Measurements from ENCODE around the gene ALG12. TPM values are rescaled to one million over a fixed set of nuclear protein-coding genes. Genes with fewer than 3 reads are reported as not detected.
A peak's percentile ranks its signal among the peaks of the same experiment; 100 is the strongest.

Gene ALG12
- total RNA-seq, 1 experiment from 2014 or later: 18.6 TPM

GRCh38 chr22:49937758-49938564 lies 19.7 kb upstream of the ALG12 start:
- POLR2A ChIA-PET (ENCODE audit: low non-redundant PET): no interaction called here
- no peaks in the 10 kb centered on the region for H3K27me3 ChIP-seq (replicated peaks; ENCODE audit: insufficient read depth, low read depth, low read length, poor library complexity)
- no peak overlapping the region for H3K4me3 ChIP-seq (ENCODE audit: low read depth, low read length, poor library complexity, severe bottlenecking)
- no peaks in the 10 kb centered on the region for H3K36me3 ChIP-seq (ENCODE audit: insufficient read depth, low read length, poor library complexity, severe bottlenecking)
- CTCF ChIA-PET: interaction anchor here (0.6 to 1.9 kb wide), 2 partner anchors 92 to 366 kb away, joined by 3 to 5 read pairs; no protein-coding TSS in a partner anchor
- no peak for TF ChIP-seq EZH2 (IDR thresholded peaks at IDR 0.05; ENCODE audit: borderline replicate concordance, low read depth, low read length, poor library complexity, severe bottlenecking)
- TF ChIP-seq CTCF (conservative IDR thresholded peaks at IDR 0.05; ENCODE audit: low read depth, low read length): no peak
- DNase-seq (ENCODE audit: low spot score): no peak
- no peaks in the 10 kb centered on the region for H3K9me3 ChIP-seq (ENCODE audit: low read depth, low read length, poor library complexity, severe bottlenecking)
- intact Hi-C loops (cut with micrococcal nuclease; ENCODE audit: unreplicated experiment): no loop called here
- H3K27ac ChIP-seq (ENCODE audit: low read depth, low read length, poor library complexity, severe bottlenecking): peak overlapping the region; percentile 57
- H3K4me1 ChIP-seq (ENCODE audit: insufficient read depth, low read length, poor library complexity, severe bottlenecking): peaks cover 26% of the 10 kb centered on the region
- BruUV-seq (replicated peaks): no TSS peak

GRCh38 chr22:49936973-49937757 lies 18.9 kb upstream of the ALG12 start:
- Histone ChIP-seq H3K27ac (ENCODE audit: low read depth, low read length, poor library complexity, severe bottlenecking) (peak overlapping the region; percentile 88), H3K4me1 (ENCODE audit: insufficient read depth, low read length, poor library complexity, severe bottlenecking) (peaks cover 26% of the 10 kb centered on the region), H3K4me3 (ENCODE audit: low read depth, low read length, poor library complexity, severe bottlenecking) (no peak overlapping the region), H3K27me3 (replicated peaks; ENCODE audit: insufficient read depth, low read depth, low read length, poor library complexity) (no peaks in the 10 kb centered on the region), H3K9me3 (ENCODE audit: low read depth, low read length, poor library complexity, severe bottlenecking) (no peaks in the 10 kb centered on the region), H3K36me3 (ENCODE audit: insufficient read depth, low read length, poor library complexity, severe bottlenecking) (no peaks in the 10 kb centered on the region)
- CTCF ChIA-PET: interaction anchor here (0.6 to 1.9 kb wide), 2 partner anchors 93 to 367 kb away, joined by 3 to 5 read pairs; no protein-coding TSS in a partner anchor
- POLR2A ChIA-PET (ENCODE audit: low non-redundant PET): interaction anchor here (0.5 kb wide), 1 partner anchor 23 kb away, joined by 3 read pairs; the partner anchor contains the start of gene PIM3
- BruUV-seq (replicated peaks): no TSS peak
- TF ChIP-seq EZH2 (IDR thresholded peaks at IDR 0.05; ENCODE audit: borderline replicate concordance, low read depth, low read length, poor library complexity, severe bottlenecking) (no peak), CTCF (conservative IDR thresholded peaks at IDR 0.05; ENCODE audit: low read depth, low read length) (no peak)
- no peak for DNase-seq (ENCODE audit: low spot score)
- intact Hi-C loops (cut with micrococcal nuclease; ENCODE audit: unreplicated experiment): no loop called here
